ENCODE data around the gene CDK14.
A peak's percentile ranks its signal among the peaks of the same experiment; 100 is the strongest.
"Not testable (repeated sequence)": the region's sequence is repeated elsewhere in the genome, so short reads cannot be mapped to it uniquely, and the experiment has no call there.

The CDK14 gene

DNA sequence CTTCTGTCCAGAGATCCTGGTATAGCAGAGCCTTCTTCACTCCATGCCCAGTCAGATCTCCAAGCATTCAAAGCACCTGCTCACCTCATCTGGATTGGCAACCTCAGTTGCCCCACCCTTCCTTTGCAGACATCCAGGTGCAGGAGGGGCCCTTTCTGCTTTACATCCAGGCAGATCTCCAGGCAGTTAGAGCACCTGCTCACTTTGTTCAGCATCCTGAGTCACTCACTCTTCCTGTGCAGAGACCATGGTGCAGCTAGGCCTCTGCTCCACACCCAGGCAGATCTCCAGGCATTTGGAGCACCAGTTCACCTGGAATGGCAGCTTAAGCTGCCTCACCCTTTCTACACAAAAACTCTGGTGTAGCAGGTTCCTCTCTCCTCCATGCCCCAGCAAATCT, 153.1 kb downstream of the CDK14 start:
- DNase-seq (ENCODE audit: insufficient read length, low spot score) = no peak
- no peak for FAIRE-seq

DNA sequence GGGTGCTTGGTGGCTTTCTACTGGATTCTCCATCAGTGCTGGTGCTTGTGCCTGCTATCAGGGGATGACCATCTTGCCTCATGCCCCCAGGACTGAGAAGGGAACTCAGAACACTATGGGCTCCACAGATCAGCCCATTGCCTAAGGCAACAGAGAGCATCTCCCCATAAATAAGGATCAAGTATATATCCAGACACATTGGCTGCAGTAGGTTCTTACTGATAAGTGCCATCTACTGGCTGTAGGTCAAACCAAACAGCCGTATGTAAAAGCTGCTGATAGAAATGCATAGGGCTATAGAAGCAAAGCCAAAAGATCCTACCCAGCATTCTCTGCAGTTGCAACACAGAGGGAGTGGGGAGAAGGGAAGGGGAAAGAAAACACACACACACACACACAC, 153.7 kb downstream of the CDK14 start:
- DNase-seq (ENCODE audit: insufficient read length, low spot score) = no peak
- FAIRE-seq = peak; percentile 74

DNA sequence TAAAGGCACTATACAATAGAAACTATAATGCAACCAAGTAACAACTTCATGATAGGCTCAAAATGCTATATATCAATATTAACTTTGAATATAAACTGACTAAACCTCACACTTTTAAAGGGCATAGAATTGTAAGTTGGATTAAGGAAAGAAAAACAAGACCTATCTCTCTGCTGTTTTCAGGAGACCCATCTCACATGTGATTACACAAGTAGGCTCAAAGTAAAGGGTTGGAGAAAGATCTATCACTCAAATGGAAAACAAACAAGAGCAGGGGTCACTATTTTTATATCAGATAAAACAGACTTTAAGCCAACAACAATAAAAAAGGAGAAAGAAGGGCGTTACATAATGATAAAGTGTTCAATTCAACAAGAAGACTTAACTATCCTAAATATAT, 155.5 kb downstream of the CDK14 start:
- DNase-seq (ENCODE audit: insufficient read length, low spot score) (no peak), FAIRE-seq (no peak)

DNA sequence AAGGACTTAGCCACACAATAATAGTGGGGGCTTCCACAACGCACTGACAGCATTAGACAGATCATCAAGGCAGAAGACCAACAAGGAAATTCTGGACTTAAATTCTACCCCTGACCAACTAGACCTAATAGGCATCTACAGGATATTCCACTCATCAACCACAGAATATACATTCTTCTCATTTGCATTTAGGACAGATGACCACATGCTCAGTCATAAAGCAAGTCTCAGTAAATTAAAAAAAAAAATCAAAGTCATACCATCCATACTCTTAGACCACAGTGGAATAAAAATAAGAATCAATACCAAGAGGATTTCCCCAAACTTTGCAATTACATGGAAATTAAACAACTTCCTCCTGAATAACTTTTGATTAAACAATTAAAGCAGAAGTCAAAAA, 155.9 kb downstream of the CDK14 start:
- DNase-seq (ENCODE audit: insufficient read length, low spot score) (no peak), FAIRE-seq (no peak)

DNA sequence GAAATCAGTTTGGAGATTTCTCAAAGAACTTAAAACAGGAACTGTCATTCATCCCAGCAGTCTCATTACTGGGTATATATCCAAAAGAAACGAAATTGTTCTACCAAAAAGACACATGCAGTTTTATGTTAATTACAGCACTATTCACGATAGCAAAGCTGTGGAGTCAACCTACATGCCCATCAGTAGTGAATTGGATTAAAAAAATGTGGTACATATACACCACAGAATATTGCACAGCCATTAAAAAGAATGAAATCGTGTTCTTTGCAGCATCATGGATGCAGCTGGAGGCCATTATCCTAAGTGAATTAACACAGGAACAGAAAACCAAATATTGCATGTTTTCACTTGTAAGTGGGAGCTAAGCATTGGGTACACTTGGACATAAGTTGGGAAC, 158.9 kb downstream of the CDK14 start:
- DNase-seq (ENCODE audit: insufficient read length, low spot score) (no peak), FAIRE-seq (no peak)

DNA sequence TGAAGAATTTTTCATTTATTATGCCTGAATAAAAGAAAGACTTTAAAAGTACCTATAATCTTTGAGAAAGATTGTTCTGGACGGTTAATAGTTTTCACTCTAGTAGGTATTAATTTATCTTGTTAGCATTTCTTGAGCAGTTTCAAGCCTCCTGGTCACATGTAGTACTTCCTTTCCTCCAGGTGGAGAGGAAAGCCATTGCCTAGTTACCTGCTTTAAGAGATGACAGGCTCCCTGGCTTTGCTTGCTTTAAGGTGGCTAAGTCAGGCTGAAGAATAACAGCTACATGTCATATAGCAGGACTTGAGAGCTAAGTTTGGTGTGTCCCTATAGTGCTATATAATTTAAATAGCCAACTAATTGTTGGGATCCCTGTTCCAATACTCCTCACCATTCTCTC, 160.2 kb downstream of the CDK14 start:
- FAIRE-seq (no peak), DNase-seq (ENCODE audit: insufficient read length, low spot score) (no peak)

DNA sequence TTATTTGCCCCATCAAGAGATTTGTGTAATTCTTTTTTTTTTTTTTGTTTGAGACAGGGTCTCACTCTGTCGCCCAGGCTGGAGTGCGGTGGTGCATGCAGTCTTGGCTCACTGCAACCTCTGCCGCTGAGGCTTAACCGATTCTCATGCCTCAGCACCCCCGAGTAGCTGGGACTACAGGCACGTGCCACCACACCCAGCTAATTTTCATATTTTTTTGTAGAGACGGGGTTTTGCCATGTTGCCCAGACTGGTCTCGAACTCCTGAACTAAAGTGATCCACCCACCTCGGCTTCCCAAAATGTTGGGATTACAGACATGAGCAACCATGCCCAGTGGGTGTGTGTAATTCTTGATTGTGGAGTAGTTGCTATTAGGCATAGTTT, 161.4 kb downstream of the CDK14 start:
- FAIRE-seq; DNase-seq (ENCODE audit: insufficient read length, low spot score): not testable (repeated sequence)

DNA sequence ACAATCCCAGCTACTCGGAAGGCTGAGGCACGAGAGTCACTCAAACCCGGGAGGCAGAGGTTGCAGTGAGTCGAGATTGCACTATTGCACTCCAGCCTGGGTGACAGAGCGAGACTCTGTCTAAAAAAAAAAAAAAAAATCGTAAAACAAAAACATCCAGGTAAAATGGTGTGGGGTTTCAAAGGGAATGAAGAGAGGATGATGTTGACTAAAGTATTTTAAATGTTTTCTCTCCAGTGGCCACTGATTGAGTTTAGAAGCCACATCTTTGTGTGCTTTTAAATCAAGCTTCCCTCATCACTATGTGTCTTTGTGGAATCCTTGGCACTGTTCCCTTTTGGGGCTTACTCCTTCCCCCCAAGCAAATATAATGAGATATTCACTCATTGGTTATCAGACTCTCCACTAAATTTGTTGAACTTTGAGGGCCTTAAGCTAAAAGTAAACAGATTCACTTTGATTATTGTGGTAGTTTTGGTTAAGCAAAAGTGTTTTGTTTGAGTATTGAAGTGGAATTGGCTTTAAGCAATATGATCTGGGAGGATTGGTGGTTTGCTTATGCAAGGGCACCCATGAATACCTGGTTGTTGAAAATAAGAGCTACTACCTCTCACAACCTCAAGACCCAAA, 162.9 kb downstream of the CDK14 start:
- no peak for DNase-seq (ENCODE audit: insufficient read length, low spot score)
- no peak for FAIRE-seq

DNA sequence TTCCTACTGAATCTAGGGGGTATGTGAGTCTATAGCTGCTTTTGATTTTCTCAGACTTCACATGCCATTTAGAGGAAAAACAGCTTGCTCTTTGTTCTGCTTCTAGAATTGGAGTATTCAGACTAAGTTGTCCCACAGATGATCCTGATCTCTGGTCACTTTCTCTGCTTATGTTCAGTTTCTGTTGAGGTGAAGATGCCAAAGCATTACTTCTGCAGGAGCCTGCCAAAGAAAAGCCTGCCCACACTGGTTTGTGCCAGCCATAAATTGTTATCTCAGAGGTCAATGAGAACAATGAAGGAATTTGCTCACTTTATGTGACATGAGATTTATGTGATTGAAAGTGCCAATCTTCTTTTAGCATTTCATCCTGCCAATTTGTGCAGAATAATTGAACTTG, 163.6 kb downstream of the CDK14 start:
- DNase-seq (ENCODE audit: insufficient read length, low spot score) = no peak
- FAIRE-seq = no peak

DNA sequence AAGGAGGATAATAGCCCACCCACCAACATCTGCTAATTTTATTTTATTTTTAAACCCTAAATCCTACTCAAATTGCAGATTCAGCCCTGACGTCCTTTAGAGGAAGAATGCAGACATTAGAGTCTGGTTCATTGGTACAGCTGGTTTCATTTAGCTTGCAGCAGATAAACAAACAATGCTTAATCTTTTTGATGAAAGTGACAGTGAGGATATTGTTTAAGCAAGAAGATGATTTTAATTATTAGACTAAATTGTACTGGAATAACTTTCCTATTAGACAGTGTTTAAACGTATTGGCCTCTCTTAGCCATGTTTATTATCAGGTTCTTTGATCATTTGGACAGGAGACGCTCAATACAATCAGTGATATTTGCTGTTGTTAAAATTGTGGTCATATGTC, 164.8 kb downstream of the CDK14 start:
- FAIRE-seq = no peak
- no peak for DNase-seq (ENCODE audit: insufficient read length, low spot score)

DNA sequence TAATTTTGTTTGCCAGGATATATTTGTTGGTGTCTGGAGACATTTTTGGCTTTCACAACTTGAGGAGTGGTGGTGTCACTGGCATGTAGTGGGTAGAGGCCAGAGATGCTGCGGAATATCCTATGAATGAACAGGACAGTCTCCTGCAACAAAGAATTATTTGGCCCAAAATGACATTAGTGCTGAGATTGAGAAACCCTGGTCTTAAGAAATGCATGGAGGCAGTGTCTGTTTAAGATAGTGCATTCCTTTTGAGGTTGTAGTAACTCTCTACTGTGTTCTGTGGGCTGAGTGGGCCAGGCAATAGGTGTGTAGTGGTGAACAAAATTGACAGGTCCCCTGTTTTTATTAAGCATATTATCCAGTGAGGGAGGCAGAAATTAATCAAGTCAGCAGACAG, 165.5 kb downstream of the CDK14 start:
- FAIRE-seq (no peak), DNase-seq (ENCODE audit: insufficient read length, low spot score) (no peak)

DNA sequence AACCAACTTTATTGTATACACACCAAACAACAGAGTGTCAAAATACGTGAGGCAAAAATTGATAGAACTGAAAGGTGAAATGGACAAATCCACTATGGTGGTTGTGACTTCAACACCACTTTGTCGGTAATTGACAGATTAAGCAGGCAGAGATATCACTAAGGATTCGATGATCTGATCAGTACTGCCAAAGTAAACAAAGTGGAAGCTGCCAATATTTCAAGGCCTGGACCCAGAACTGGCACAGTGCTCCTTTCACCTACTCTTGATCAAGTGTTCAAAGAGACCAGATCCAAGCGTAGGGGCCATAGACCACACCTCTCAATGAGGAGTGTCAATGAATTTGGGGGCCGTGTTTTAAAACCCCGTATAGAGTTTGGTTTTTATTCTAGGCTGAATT, 167.0 kb downstream of the CDK14 start:
- DNase-seq (ENCODE audit: insufficient read length, low spot score) (no peak), FAIRE-seq (peak; percentile 56)

DNA sequence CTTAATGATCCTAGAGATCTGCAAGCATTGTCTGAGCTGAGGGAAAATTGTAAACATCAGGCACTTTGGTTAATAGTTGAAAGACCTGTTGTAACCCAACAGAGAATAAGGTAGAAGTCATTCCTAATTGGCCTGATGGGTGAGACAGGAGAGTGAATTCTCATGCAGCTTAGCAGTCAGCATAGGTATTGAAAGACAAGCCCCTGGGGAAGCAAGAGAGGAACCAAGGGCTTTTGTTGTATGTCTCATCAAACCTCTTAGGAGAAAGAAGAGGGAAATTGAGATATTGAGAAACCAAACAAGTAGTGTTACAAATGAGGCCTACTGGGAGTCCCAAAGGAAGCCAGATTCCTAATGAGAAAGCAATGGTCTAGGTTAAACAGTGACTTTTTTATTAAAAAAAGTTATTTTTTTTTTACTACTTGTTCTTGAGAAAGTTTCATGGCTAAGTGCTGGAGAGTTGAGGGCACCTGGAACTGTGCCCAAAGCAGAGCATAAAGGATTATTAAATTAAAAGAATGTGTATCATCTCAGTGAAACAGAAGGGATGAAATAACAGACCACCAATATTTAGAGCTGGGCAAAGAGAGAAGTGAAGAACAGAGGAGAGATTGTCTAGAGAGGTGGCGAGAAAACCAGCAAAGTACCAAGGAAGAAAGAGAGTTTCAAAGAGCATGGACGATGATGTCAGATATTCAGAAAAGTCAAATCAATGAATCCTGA, 168.9 kb downstream of the CDK14 start:
- DNase-seq (ENCODE audit: insufficient read length, low spot score) = no peak
- no peak for FAIRE-seq

DNA sequence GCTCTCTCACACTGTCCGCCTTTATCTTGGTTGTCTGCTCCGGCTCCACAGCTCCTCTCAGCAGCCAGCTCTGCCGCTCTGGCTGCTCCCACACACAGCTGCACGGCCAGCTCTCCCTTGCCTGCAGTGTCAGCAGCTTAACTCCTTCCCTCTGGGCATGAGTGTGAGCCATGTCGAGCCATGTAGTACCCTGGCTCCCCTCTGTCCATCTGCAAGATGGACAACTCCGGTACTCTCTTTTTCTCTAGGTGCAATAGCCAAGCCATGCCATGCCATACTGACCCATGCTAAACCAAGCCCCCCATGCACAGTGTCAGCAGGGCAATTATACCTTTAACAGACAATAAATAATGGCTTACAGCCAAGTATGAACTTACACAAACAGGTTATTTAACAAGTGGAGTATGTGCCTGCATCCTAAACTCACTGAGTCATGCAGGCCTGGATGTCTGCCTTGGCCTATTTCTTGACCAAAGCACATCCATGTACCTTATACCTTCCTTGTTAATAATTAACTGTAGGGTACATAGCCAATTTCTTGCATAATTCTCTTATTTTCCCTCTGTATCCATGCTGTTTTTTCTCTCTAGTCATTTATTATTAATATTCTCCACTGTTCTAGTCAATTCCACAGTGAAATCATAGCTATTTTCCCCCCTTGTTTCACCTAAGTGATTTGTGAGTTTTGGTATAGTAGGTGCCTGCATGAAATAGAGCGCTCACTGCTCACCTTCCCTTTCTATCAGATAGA, 170.9 kb downstream of the CDK14 start:
- DNase-seq (ENCODE audit: insufficient read length, low spot score) = no peak
- FAIRE-seq = peak; percentile 51

DNA sequence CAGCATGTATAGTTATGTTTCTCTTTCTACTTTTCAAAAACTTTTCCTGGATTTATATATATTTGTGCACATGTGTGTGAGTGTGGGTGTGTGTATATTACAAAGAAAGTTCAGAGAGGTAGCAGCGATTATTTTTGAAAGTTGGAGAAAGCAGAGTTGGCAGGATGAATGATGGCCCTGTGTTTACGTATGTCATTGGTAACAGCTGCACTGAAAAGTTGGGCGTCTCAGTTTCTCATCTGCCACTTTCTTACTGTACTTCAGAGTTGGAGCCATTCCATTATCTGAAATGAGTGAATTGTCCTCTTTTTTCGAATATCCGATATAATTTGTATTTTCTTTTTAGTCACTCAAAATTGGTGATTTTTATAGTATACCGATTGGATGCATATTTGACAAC, 172.2 kb downstream of the CDK14 start:
- FAIRE-seq = no peak
- DNase-seq (ENCODE audit: insufficient read length, low spot score) = no peak

DNA sequence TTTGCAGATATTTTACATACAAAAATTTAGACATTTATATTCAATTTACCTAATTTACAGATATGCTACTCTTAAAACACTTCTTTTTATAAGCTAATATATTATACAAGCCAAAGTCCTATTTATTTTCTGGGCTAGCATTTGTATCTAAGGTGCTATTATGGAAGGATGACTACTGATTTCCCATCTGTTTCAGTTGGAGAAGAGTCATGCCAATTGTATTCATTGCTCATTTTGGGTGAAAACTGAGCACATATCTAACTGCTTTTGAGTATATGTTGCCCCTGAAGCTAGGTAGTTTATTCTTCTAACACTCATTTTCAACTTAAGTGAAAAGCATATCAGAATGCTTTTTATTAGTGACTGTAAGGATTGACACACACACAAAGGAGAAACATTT, 172.9 kb downstream of the CDK14 start:
- DNase-seq (ENCODE audit: insufficient read length, low spot score) = no peak
- no peak for FAIRE-seq

DNA sequence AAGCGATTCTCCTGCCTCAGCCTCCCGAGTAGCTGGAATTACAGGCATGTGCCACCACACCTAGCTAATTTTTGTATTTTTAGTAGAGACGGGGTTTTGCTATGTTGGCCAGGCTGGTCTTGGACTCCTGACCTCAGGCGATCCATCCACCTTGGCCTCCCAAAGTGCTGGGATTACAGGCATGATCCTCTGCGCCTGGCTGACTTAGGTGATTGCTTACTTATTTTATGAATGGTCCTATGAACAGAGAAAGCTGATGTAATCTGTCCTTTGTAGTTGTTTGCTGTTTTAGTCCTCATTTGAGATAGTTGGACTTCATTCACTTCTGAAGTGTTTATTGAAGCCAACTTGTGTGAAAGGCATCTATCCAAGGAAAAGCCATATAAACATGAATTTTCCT, 173.4 kb downstream of the CDK14 start:
- not testable (repeated sequence) for DNase-seq (ENCODE audit: insufficient read length, low spot score); FAIRE-seq

DNA sequence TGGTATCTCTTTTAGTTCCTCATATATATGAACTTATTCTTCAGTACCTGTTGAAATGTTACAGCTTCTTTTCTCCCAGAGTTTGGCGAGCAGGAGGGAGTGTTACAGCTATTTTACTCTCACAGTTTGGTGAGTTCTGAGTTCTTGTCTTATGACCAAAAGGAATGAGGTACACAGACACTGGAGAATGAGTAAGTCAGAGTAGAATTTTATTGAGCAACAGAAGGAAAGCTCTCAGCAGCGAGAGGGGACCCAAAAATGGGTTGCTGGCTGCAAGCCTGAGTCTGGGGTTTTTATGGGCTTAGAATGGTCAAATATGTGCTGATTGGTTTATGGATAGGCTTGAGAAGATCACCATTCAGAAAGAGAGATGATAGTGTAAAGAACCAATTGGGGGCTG, 175.2 kb downstream of the CDK14 start:
- FAIRE-seq (no peak), DNase-seq (ENCODE audit: insufficient read length, low spot score) (no peak)

DNA sequence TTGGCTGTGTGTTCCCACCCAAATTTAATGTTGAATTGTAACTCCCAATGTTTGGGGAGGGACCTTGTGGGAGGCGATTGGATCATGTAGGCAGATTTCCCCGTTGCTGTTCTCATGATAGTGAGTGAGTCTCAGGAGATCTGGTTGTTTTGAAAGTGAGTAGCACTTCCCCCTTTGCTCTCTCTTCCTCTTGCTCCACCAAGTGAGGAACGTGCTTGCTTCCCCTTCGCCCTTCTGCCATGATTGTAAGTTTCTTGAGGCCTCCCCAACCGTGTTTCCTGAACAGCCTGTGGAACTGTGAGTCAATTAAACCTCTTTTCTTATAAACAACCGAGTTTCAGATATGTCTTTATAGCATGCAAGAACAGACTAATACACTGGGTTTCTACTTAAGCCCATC, 176.3 kb downstream of the CDK14 start:
- no peak for DNase-seq (ENCODE audit: insufficient read length, low spot score)
- no peak for FAIRE-seq

DNA sequence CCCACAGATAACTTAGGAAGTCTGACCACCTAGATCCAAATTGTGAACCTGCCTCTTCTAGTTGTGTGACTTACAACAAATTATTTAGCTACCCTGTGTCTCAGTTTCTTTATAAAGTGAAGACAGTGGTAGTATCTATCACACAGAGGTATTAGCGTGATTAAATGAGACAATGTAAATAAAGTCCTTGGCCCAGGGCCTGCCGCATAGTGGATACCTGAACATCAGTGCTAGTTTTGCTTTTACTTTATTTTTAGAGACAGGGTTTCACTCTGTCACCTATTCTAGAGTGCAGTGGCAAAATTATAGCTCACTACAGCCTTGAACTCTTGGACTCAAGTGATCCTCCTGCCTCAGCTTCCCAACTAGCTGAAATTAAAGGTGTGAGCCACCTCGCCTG, 177.1 kb downstream of the CDK14 start:
- no peak for DNase-seq (ENCODE audit: insufficient read length, low spot score)
- FAIRE-seq = peak; percentile 76

DNA sequence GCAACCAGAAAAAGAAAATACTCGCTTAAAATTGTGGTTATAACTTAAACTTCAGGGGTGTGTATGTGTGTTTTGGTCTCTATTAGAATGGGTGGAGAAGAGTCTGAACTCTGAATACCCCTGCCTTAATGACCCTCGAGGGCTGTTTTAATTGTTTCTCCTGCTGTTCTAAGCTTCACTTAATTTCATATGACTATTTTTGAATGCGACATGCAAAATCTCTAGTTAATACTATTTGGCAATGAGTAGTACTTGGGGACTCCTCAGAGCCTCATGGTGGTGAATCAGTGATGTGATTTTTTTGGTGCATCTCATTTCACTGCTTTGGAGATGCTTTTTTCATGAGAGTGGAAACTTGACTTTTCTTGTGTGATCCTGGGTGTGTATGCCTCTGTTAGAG, 178.6 kb downstream of the CDK14 start:
- DNase-seq (ENCODE audit: insufficient read length, low spot score) (no peak), FAIRE-seq (peak; percentile 52)

DNA sequence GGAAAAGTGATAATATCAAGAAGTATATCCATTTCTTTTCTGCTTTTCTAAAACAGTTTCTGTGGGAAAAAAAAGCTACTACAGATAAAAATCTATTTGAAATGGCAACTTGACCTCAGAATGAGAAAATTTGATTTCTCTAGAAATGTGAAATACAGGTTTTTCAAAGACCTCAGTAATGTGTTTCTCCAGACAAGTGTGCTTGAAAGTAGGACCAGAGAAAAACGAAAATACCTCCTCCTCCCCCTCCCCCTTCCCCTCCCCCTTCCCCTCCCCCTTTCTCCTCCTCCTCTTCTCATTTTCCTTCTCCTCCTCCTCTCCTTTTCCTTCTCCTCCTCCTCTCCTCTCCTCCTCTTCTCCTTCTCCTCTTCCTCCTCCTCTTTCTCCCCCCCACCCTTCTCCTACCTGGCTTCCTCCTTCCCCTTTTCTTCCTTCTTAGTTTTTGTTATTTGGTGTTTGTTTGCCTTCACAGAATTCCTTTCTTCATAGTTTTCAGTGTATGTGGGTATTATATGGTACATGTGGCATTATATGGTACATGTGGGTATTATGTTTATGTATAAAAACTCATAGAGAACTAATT, 179.4 kb downstream of the CDK14 start:
- no peak for DNase-seq (ENCODE audit: insufficient read length, low spot score)
- peak; percentile 52 for FAIRE-seq
